Thymus (tissue), 11 donors: Measurements from ENCODE around the gene RAD9B. TPM values are rescaled to one million over a fixed set of nuclear protein-coding genes. Genes with fewer than 3 reads are reported as not detected.
"Not testable (repeated sequence)": the region's sequence is repeated elsewhere in the genome, so short reads cannot be mapped to it uniquely, and the experiment has no call there.

Experiments used
- DNase-seq, 9 donors: peaks; one replicate each; pipeline ENCODE4 v3.0.0-alpha.2; 2013; ENCODE audit warnings: low spot score in 9 of 9, low read depth in 6 of 9, missing footprints in 1 of 9
- H3K27ac ChIP-seq, 2 donors: one replicate each; pipeline ENCODE4 v1.5.1; 2013; ENCODE audit warnings: control low read depth in 1 of 2, low read depth in 1 of 2, low read length in 1 of 2, mild to moderate bottlenecking in 1 of 2, moderate library complexity in 1 of 2
- H3K27me3 ChIP-seq, 2 donors: one replicate each; pipeline ENCODE4 v1.5.1; 2013; ENCODE audit warnings: low read length in 1 of 2; ENCODE audit not compliant: control insufficient read depth in 2 of 2, insufficient read depth in 1 of 2
- H3K36me3 ChIP-seq, 2 donors: one replicate each; pipeline ENCODE4 v1.5.1; 2013; ENCODE audit warnings: low read length in 1 of 2, mild to moderate bottlenecking in 1 of 2, moderate library complexity in 1 of 2; ENCODE audit not compliant: control insufficient read depth in 2 of 2, insufficient read depth in 2 of 2
- H3K4me1 ChIP-seq, 2 donors: one replicate each; pipeline ENCODE4 v1.5.1; 2013; ENCODE audit warnings: low read length in 2 of 2; ENCODE audit not compliant: control insufficient read depth in 2 of 2, insufficient read depth in 2 of 2
- H3K4me3 ChIP-seq, 2 donors: one replicate each; pipeline ENCODE4 v1.5.1; 2013; ENCODE audit warnings: low read length in 2 of 2, control low read depth in 1 of 2, mild to moderate bottlenecking in 1 of 2
- H3K9me3 ChIP-seq, 2 donors: one replicate each; pipeline ENCODE4 v1.5.1; 2013; ENCODE audit warnings: low read length in 1 of 2, mild to moderate bottlenecking in 1 of 2; ENCODE audit not compliant: control insufficient read depth in 2 of 2, insufficient read depth in 1 of 2
- WGBS: extraction: QIAGEN DNeasy Blood & Tissue Kit; methylation state at CpG from one replicate; pipeline ENCODE4 v1.1.7; 2013; 5-methylcytosine and 5-hydroxymethylcytosine counted together
- polyA plus RNA-seq: library from polyadenylated mRNA; stranded (reverse); fragments of 200-250 nt; gene quantifications from one replicate; pipeline ENCODE4 v1.2.3, GENCODE V29; 2013
- total RNA-seq: library from RNA; stranded (reverse); fragments of 120-200 nt; gene quantifications from one replicate; pipeline ENCODE4 v1.2.4, GENCODE V29; 2013
- donor health status: healthy.

The RAD9B gene
- total and polyA plus RNA-seq, 2 donors = 0.87 to 1.0 TPM

- H3K36me3 ChIP-seq = no peaks in the 10 kb centered on the region
- H3K4me3 ChIP-seq = no peak overlapping the region
- no peak overlapping the region for H3K27ac ChIP-seq
- no peak for DNase-seq
- H3K9me3 ChIP-seq = no peaks in the 10 kb centered on the region
- WGBS = 83% methylated on average over 1 of the region's 1 CpG
- H3K27me3 ChIP-seq = no peaks in the 10 kb centered on the region
- no peaks in the 10 kb centered on the region for H3K4me1 ChIP-seq
Measured at GRCh38 chr12:110514363-110514762, 12.2 kb downstream of the RAD9B start.

GRCh38 chr12:110516995-110517394 lies 14.9 kb downstream of the RAD9B start:
- H3K9me3 ChIP-seq = no peaks in the 10 kb centered on the region
- H3K27ac ChIP-seq = no peak overlapping the region
- no peaks in the 10 kb centered on the region for H3K4me1 ChIP-seq
- H3K27me3 ChIP-seq = no peaks in the 10 kb centered on the region
- 94% methylated on average over 3 of the region's 3 CpGs for WGBS
- DNase-seq = no peak
- no peaks in the 10 kb centered on the region for H3K36me3 ChIP-seq
- H3K4me3 ChIP-seq = no peak overlapping the region

GRCh38 chr12:110518014-110518413 lies 15.9 kb downstream of the RAD9B start:
- H3K27ac ChIP-seq, DNase-seq, H3K36me3 ChIP-seq, H3K4me3 ChIP-seq, H3K27me3 ChIP-seq, H3K9me3 ChIP-seq, H3K4me1 ChIP-seq: not testable (repeated sequence)
- 96% methylated on average over 8 of the region's 8 CpGs for WGBS

GRCh38 chr12:110520876-110521712 lies 19.0 kb downstream of the RAD9B start:
- not testable (repeated sequence) for H3K27me3 ChIP-seq, H3K36me3 ChIP-seq

GRCh38 chr12:110528277-110528839 lies 26.2 kb downstream of the RAD9B start:
- Histone ChIP-seq H3K27ac (no peak overlapping the region), H3K4me1 (no peaks in the 10 kb centered on the region), H3K27me3 (no peaks in the 10 kb centered on the region), H3K36me3 (peaks cover 5 to 17% of the 10 kb centered on the region in 2 donors), H3K9me3 (no peaks in the 10 kb centered on the region), H3K4me3 (no peak overlapping the region)
- DNase-seq = no peak
- 98% methylated on average over 6 of the region's 6 CpGs for WGBS

More at GRCh38 chr12:110520876-110521712, 19.0 kb downstream of the RAD9B start:
- H3K27ac ChIP-seq, H3K9me3 ChIP-seq, DNase-seq, H3K4me3 ChIP-seq, H3K4me1 ChIP-seq: not testable (repeated sequence)
- WGBS = 96% methylated on average over 11 of the region's 11 CpGs

- Histone ChIP-seq H3K4me3 (no peak overlapping the region), H3K27ac (no peak overlapping the region), H3K9me3 (no peaks in the 10 kb centered on the region), H3K27me3 (no peaks in the 10 kb centered on the region), H3K36me3 (peaks cover 5 to 20% of the 10 kb centered on the region in 2 donors), H3K4me1 (no peaks in the 10 kb centered on the region)
- DNase-seq = no peak
- 88% methylated on average over 2 of the region's 2 CpGs for WGBS
Measured at GRCh38 chr12:110530511-110530910, 28.4 kb downstream of the RAD9B start.

- no peaks in the 10 kb centered on the region for H3K9me3 ChIP-seq
- H3K4me1 ChIP-seq = no peaks in the 10 kb centered on the region
- 85% methylated on average over 2 of the region's 2 CpGs for WGBS
- H3K4me3 ChIP-seq = no peak overlapping the region
- H3K36me3 ChIP-seq = peaks cover 12 to 32% of the 10 kb centered on the region in 2 donors
- no peak for DNase-seq
- no peaks in the 10 kb centered on the region for H3K27me3 ChIP-seq
- no peak overlapping the region for H3K27ac ChIP-seq
Measured at GRCh38 chr12:110531741-110532333, 29.7 kb downstream of the RAD9B start.

GRCh38 chr12:110532644-110533043 lies 30.5 kb downstream of the RAD9B start:
- Histone ChIP-seq H3K9me3 (no peaks in the 10 kb centered on the region), H3K36me3 (peaks cover 15 to 40% of the 10 kb centered on the region in 2 donors), H3K4me3 (no peak overlapping the region), H3K27me3 (no peaks in the 10 kb centered on the region), H3K4me1 (no peaks in the 10 kb centered on the region), H3K27ac (no peak overlapping the region)
- DNase-seq = no peak
- WGBS = 95% methylated on average over 3 of the region's 3 CpGs

GRCh38 chr12:110533607-110534006 lies 31.5 kb downstream of the RAD9B start:
- Histone ChIP-seq H3K9me3 (no peaks in the 10 kb centered on the region), H3K4me1 (no peaks in the 10 kb centered on the region), H3K27me3 (no peaks in the 10 kb centered on the region), H3K4me3 (no peak overlapping the region), H3K36me3 (peaks cover 24 to 50% of the 10 kb centered on the region in 2 donors), H3K27ac (no peak overlapping the region)
- WGBS = 96% methylated on average over 6 of the region's 6 CpGs
- DNase-seq = no peak
